Suprapubic skin (tissue), 4 donors: ENCODE data around the gene RNF138. TPM values are rescaled to one million over a fixed set of nuclear protein-coding genes. Genes with fewer than 3 reads are reported as not detected.
"Not testable (repeated sequence)": the region's sequence is repeated elsewhere in the genome, so short reads cannot be mapped to it uniquely, and the experiment has no call there.

Experiments
- DNase-seq, 2 donors: peaks; one replicate each; pipeline ENCODE4 v3.0.0-alpha.2; 2019; ENCODE audit warnings: low spot score in 2 of 2
- H3K27ac ChIP-seq: fragments of 200-600 bp; sonication (generic); one replicate; pipeline ENCODE4 v1.5.1; 2019
- H3K27me3 ChIP-seq: fragments of 200-600 bp; sonication (generic); one replicate; pipeline ENCODE4 v1.5.1; 2019
- H3K36me3 ChIP-seq: fragments of 200-600 bp; sonication (generic); one replicate; pipeline ENCODE4 v1.5.1; 2019
- H3K4me1 ChIP-seq: fragments of 200-600 bp; sonication (generic); one replicate; pipeline ENCODE4 v1.5.1; 2019
- H3K4me3 ChIP-seq: fragments of 200-600 bp; sonication (generic); one replicate; pipeline ENCODE4 v1.5.1; 2019; ENCODE audit warnings: mild to moderate bottlenecking
- H3K9me3 ChIP-seq: fragments of 200-600 bp; sonication (generic); one replicate; pipeline ENCODE4 v1.5.1; 2019
- EP300 ChIP-seq: sonication (generic); formaldehyde crosslinking; IDR thresholded peaks from one replicate; pipeline ENCODE4 v1.6.1; 2017; ENCODE audit warnings: antibody characterized with exemption
- POLR2A ChIP-seq, 2 donors: fragments of 450-650 bp; IDR thresholded peaks; one replicate each; pipeline ENCODE4 v1.6.1; 2017; ENCODE audit warnings: antibody characterized with exemption in 2 of 2, mild to moderate bottlenecking in 2 of 2, moderate library complexity in 2 of 2
- POLR2AphosphoS5 ChIP-seq, 3 donors: sonication (generic); formaldehyde crosslinking; IDR thresholded peaks; one replicate each; pipeline ENCODE4 v1.6.1; 2017; ENCODE audit warnings: antibody characterized with exemption in 3 of 3
- WGBS: methylation state at CpG from one replicate; pipeline ENCODE4 v1.1.5; 2018; 5-methylcytosine and 5-hydroxymethylcytosine counted together
- total RNA-seq, 4 donors: library from RNA; depleted of rRNA; stranded (reverse); fragments of >200 nt; gene quantifications; one replicate each; pipeline ENCODE4 v1.1.0, GENCODE V29; 2016
- TF ChIP-seq, protein P1 (sequence below), 2 donors: fragments of 200-600 bp in 1 of 2; fragments of 450-650 bp in 1 of 2; sonication (generic) in 1 of 2; IDR thresholded peaks; one replicate each; pipeline ENCODE4 v1.5.1; 2016 to 2019; ENCODE audit warnings: antibody characterized with exemption in 2 of 2, mild to moderate bottlenecking in 1 of 2, moderate library complexity in 1 of 2

RNF138 gene
- total RNA-seq, 4 donors from 2014 or later, result 14.4 to 28.6 (median 19.5) TPM

DNA sequence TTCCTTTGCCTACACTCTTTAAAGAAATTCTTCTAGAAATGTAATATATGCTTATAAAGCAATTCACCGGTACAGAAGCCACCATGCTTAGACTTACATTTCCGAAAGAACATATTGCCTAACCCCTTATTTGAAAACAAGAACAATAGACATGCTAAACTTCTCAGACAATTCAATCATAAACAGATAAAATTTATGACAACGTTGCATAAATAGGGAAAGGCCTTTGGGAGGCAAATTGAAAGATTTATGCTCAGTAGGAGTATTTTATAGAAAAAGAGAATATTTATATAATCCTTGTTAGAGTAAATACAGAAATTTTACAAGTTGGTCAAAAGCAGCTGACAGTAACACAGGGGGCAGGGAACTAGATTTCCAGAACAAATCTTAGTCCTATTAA lies 82.0 kb downstream of the RNF138 start:
- H3K36me3 ChIP-seq, result no peaks in the 10 kb centered on the region
- no peak overlapping the region for H3K4me3 ChIP-seq
- H3K9me3 ChIP-seq, result no peaks in the 10 kb centered on the region
- no peaks in the 10 kb centered on the region for H3K4me1 ChIP-seq
- H3K27me3 ChIP-seq, result no peaks in the 10 kb centered on the region
- no peak overlapping the region for H3K27ac ChIP-seq
- DNase-seq, result no peak
- TF ChIP-seq POLR2A (IDR thresholded peaks at IDR 0.05) (no peak), POLR2AphosphoS5 (IDR thresholded peaks at IDR 0.05) (no peak), EP300 (no peak)
- TF ChIP-seq, protein P1, sequence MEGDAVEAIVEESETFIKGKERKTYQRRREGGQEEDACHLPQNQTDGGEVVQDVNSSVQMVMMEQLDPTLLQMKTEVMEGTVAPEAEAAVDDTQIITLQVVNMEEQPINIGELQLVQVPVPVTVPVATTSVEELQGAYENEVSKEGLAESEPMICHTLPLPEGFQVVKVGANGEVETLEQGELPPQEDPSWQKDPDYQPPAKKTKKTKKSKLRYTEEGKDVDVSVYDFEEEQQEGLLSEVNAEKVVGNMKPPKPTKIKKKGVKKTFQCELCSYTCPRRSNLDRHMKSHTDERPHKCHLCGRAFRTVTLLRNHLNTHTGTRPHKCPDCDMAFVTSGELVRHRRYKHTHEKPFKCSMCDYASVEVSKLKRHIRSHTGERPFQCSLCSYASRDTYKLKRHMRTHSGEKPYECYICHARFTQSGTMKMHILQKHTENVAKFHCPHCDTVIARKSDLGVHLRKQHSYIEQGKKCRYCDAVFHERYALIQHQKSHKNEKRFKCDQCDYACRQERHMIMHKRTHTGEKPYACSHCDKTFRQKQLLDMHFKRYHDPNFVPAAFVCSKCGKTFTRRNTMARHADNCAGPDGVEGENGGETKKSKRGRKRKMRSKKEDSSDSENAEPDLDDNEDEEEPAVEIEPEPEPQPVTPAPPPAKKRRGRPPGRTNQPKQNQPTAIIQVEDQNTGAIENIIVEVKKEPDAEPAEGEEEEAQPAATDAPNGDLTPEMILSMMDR (IDR thresholded peaks at IDR 0.05), result no peak
- WGBS, result 79% methylated on average over 3 of the region's 3 CpGs

DNA sequence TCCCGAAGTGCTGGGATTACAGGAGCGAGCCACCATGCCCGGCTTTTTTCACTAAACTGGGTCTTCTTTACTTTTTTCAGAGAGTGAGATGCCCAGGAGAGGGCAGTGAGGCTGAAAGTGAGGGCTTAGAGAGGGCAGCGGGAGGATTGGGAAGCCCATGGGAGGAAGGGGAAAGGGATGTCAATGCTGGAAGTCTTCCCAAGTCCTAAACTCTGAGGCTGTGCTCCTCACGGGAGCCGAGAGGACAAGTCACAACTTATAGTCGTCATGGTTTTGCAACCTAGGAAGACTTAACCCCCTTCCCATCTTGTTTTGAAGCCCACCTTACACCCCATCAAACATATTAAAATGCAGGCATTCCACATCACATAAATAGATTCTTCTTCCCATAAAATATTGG lies 83.0 kb downstream of the RNF138 start:
- DNase-seq, result no peak
- 81% methylated on average over 7 of the region's 7 CpGs for WGBS

DNA sequence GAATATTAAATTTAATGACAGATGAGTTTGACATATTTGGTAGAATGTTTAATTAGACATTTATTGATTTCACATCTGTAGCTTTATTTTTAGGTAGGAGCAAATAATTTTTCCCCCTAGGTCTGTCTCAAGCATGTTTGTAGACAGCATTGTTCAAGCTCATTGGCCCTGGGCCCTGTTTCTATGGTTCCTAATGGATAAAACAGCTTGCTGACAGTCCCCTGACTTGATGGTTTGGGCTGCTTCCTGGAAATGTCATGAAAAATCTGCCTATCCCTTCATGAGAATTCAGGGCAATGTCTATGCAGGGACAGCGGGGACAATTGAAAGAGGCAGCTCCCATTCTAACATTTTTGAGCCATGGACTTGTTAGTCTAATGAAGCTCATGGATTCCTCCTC lies 83.6 kb downstream of the RNF138 start:
- no peak for DNase-seq

More for the DNA sequence above, 83.0 kb downstream of the RNF138 start:
- TF ChIP-seq, protein P1 (IDR thresholded peaks at IDR 0.05), result no peak
- TF ChIP-seq EP300, result no peak
- TF ChIP-seq POLR2AphosphoS5 (IDR thresholded peaks at IDR 0.05), result no peak
- TF ChIP-seq POLR2A (IDR thresholded peaks at IDR 0.05), result no peak
- no peak overlapping the region for H3K4me3 ChIP-seq
- no peaks in the 10 kb centered on the region for H3K36me3 ChIP-seq
- no peaks in the 10 kb centered on the region for H3K4me1 ChIP-seq
- no peaks in the 10 kb centered on the region for H3K27me3 ChIP-seq
- H3K9me3 ChIP-seq, result no peaks in the 10 kb centered on the region
- no peak overlapping the region for H3K27ac ChIP-seq

DNA sequence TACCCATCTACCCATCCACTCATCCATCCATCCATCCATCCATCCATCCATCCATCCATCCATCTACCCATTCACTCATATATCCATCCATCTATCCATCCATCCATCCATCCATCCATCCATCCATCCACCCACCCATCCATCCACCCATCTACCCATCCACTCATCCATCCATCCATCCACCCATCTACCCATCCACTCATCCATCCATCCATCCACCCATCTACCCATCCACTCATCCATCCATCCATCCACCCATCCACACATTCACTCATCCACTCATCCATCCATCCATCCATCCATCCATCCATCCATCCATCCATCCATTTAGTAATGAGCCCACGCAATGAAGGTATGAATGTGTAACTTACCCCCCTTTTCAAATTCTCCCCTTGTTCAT lies 85.1 kb downstream of the RNF138 start:
- not testable (repeated sequence) for H3K4me3 ChIP-seq, H3K27ac ChIP-seq, H3K9me3 ChIP-seq, H3K27me3 ChIP-seq, H3K4me1 ChIP-seq, DNase-seq, H3K36me3 ChIP-seq
- 100% methylated on average over 1 of the region's 1 CpG for WGBS

More for the DNA sequence above, 83.6 kb downstream of the RNF138 start:
- no peaks in the 10 kb centered on the region for H3K27me3 ChIP-seq
- H3K9me3 ChIP-seq, result no peaks in the 10 kb centered on the region
- 76% methylated on average over 1 of the region's 1 CpG for WGBS
- H3K4me3 ChIP-seq, result no peak overlapping the region
- no peak overlapping the region for H3K27ac ChIP-seq
- H3K36me3 ChIP-seq, result no peaks in the 10 kb centered on the region
- H3K4me1 ChIP-seq, result no peaks in the 10 kb centered on the region
- no peak for TF ChIP-seq POLR2AphosphoS5 (IDR thresholded peaks at IDR 0.05)
- TF ChIP-seq POLR2A (IDR thresholded peaks at IDR 0.05), result no peak
- TF ChIP-seq, protein P1 (IDR thresholded peaks at IDR 0.05), result no peak
- TF ChIP-seq EP300, result no peak

DNA sequence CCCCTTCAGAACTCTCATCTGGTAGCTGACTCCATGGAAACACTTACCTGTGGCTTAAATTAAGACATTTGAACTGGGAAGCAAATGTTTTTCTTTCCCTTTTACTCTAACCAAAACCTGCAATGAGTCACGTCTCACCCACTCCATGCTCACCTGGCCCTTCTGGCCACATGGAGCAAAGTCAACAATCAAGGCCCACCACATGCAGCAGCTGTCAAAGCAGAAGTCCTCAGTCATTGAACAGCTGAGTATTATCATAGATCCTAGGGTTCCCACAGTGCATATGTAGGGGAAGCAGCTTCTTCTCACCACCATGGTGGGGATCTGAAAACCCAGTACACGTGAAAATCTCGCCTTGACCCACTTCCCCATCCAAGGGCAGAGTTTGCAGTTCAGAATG lies 85.9 kb downstream of the RNF138 start:
- WGBS, result 82% methylated on average over 3 of the region's 3 CpGs
- no peaks in the 10 kb centered on the region for H3K36me3 ChIP-seq
- H3K27ac ChIP-seq, result no peak overlapping the region

More for the DNA sequence above, 85.9 kb downstream of the RNF138 start:
- DNase-seq, result no peak
- TF ChIP-seq POLR2A (IDR thresholded peaks at IDR 0.05), result no peak
- TF ChIP-seq EP300, result no peak
- TF ChIP-seq, protein P1 (IDR thresholded peaks at IDR 0.05), result no peak
- no peak for TF ChIP-seq POLR2AphosphoS5 (IDR thresholded peaks at IDR 0.05)
- no peaks in the 10 kb centered on the region for H3K4me1 ChIP-seq
- H3K27me3 ChIP-seq, result no peaks in the 10 kb centered on the region
- no peak overlapping the region for H3K4me3 ChIP-seq
- no peaks in the 10 kb centered on the region for H3K9me3 ChIP-seq

Other genes starting within 250 kb of the RNF138 start
- gene TRAPPC8, start 148.7 kb upstream of the RNF138 start, total RNA-seq, result 10 to 100 TPM; 36.9 to 56.2 (median 42.8) TPM
- gene RNF125, start 73.0 kb upstream of the RNF138 start, total RNA-seq, result 10 to 100 TPM in 3 of 4 donors, 1 to 10 TPM in 1; 5.7 to 13.4 (median 11.2) TPM
- gene MEP1B, start 98.2 kb downstream of the RNF138 start, total RNA-seq, result not detected